Measurements from ENCODE around the gene LRRC37A3. TPM values are rescaled to one million over a fixed set of nuclear protein-coding genes. Genes with fewer than 3 reads are reported as not detected.
"Not testable (repeated sequence)": the region's sequence is repeated elsewhere in the genome, so short reads cannot be mapped to it uniquely, and the experiment has no call there.

LRRC37A3 gene
- total RNA-seq, 1 donor from 2014 or later: 5.6 TPM

GRCh38 chr17:64838513-64838912, 80.8 kb downstream of the LRRC37A3 start:
- H3K4me1 ChIP-seq; H2AFZ ChIP-seq (replicated peaks); DNase-seq (ENCODE audit: low spot score); H3K4me3 ChIP-seq; H3K9ac ChIP-seq; H3K79me2 ChIP-seq (ENCODE audit: low read depth); H3K4me3 Mint-ChIP-seq; H3K27me3 ChIP-seq; H3K27ac ChIP-seq; H3F3A ChIP-seq (ENCODE audit: low read depth); H4K20me1 ChIP-seq (ENCODE audit: low read depth); H3K9me3 ChIP-seq (ENCODE audit: low read depth); H3K4me1 Mint-ChIP-seq; H3K4me2 ChIP-seq; H3K27me3 Mint-ChIP-seq (ENCODE audit: insufficient read depth, low read depth); H3K36me3 Mint-ChIP-seq; H3K9me3 Mint-ChIP-seq; H3K27ac Mint-ChIP-seq; H3K36me3 ChIP-seq: not testable (repeated sequence)

GRCh38 chr17:64837018-64837761, 82.1 kb downstream of the LRRC37A3 start:
- peak overlapping the region; percentile 52 for H3K9ac ChIP-seq
- peak overlapping the region; percentile 89 for H2AFZ ChIP-seq (replicated peaks)
- not testable (repeated sequence) for H4K20me1 ChIP-seq (ENCODE audit: low read depth); H3K79me2 ChIP-seq (ENCODE audit: low read depth); H3F3A ChIP-seq (ENCODE audit: low read depth); H3K27ac Mint-ChIP-seq; H3K36me3 ChIP-seq; H3K36me3 Mint-ChIP-seq; H3K27me3 ChIP-seq; H3K4me1 Mint-ChIP-seq; H3K9me3 ChIP-seq (ENCODE audit: low read depth); H3K9me3 Mint-ChIP-seq; H3K27ac ChIP-seq; H3K4me1 ChIP-seq; H3K27me3 Mint-ChIP-seq (ENCODE audit: insufficient read depth, low read depth)
- DNase-seq (ENCODE audit: low spot score): peak; percentile 88
- H3K4me3 ChIP-seq: peak overlapping the region; percentile 77
- H3K4me2 ChIP-seq: peak overlapping the region; percentile 97
- peak overlapping the region; percentile 90 for H3K4me3 Mint-ChIP-seq

GRCh38 chr17:64836623-64837017, 82.7 kb downstream of the LRRC37A3 start:
- peak overlapping the region; percentile 87 for H3K4me3 Mint-ChIP-seq
- not testable (repeated sequence) for H3K27me3 Mint-ChIP-seq (ENCODE audit: insufficient read depth, low read depth); H4K20me1 ChIP-seq (ENCODE audit: low read depth); H3K27ac ChIP-seq; H3F3A ChIP-seq (ENCODE audit: low read depth); H3K4me1 ChIP-seq; H3K79me2 ChIP-seq (ENCODE audit: low read depth); H3K9me3 ChIP-seq (ENCODE audit: low read depth); H3K36me3 ChIP-seq; H3K27me3 ChIP-seq; H3K9me3 Mint-ChIP-seq; H3K36me3 Mint-ChIP-seq; H3K4me1 Mint-ChIP-seq; H3K27ac Mint-ChIP-seq
- H2AFZ ChIP-seq (replicated peaks): peak overlapping the region; percentile 89
- peak overlapping the region; percentile 77 for H3K4me3 ChIP-seq
- H3K4me2 ChIP-seq: peak overlapping the region; percentile 97
- peak overlapping the region; percentile 52 for H3K9ac ChIP-seq
- DNase-seq (ENCODE audit: low spot score): peak; percentile 5

GRCh38 chr17:64834060-64834459, 85.2 kb downstream of the LRRC37A3 start:
- not testable (repeated sequence) for H3K36me3 ChIP-seq; H3K9me3 Mint-ChIP-seq; H3K27me3 ChIP-seq; H3F3A ChIP-seq (ENCODE audit: low read depth); H3K4me3 ChIP-seq; H3K36me3 Mint-ChIP-seq; H4K20me1 ChIP-seq (ENCODE audit: low read depth); H3K9me3 ChIP-seq (ENCODE audit: low read depth); H3K4me3 Mint-ChIP-seq; H2AFZ ChIP-seq (replicated peaks); DNase-seq (ENCODE audit: low spot score); H3K79me2 ChIP-seq (ENCODE audit: low read depth); H3K9ac ChIP-seq; H3K27ac ChIP-seq; H3K4me1 ChIP-seq; H3K27ac Mint-ChIP-seq; H3K4me2 ChIP-seq; H3K27me3 Mint-ChIP-seq (ENCODE audit: insufficient read depth, low read depth)
- peaks cover 14% of the 10 kb centered on the region for H3K4me1 Mint-ChIP-seq

GRCh38 chr17:64830631-64831040, 88.6 kb downstream of the LRRC37A3 start:
- not testable (repeated sequence) for H3K79me2 ChIP-seq (ENCODE audit: low read depth); H2AFZ ChIP-seq (replicated peaks); H3K4me3 ChIP-seq; H3K27me3 Mint-ChIP-seq (ENCODE audit: insufficient read depth, low read depth); H3K4me2 ChIP-seq; H4K20me1 ChIP-seq (ENCODE audit: low read depth); H3K4me1 ChIP-seq; H3F3A ChIP-seq (ENCODE audit: low read depth); DNase-seq (ENCODE audit: low spot score); H3K27me3 ChIP-seq; H3K4me3 Mint-ChIP-seq; H3K36me3 ChIP-seq; H3K36me3 Mint-ChIP-seq; H3K9me3 Mint-ChIP-seq; H3K27ac Mint-ChIP-seq; H3K27ac ChIP-seq; H3K9ac ChIP-seq; H3K9me3 ChIP-seq (ENCODE audit: low read depth)
- H3K4me1 Mint-ChIP-seq: peaks cover 11% of the 10 kb centered on the region

- H3K27me3 Mint-ChIP-seq (ENCODE audit: insufficient read depth, low read depth); H3K4me3 Mint-ChIP-seq; H3K9me3 ChIP-seq (ENCODE audit: low read depth); H2AFZ ChIP-seq (replicated peaks); H3F3A ChIP-seq (ENCODE audit: low read depth); H4K20me1 ChIP-seq (ENCODE audit: low read depth); H3K4me1 Mint-ChIP-seq; H3K9me3 Mint-ChIP-seq; H3K4me3 ChIP-seq; H3K9ac ChIP-seq; H3K4me2 ChIP-seq; DNase-seq (ENCODE audit: low spot score); H3K4me1 ChIP-seq; H3K36me3 ChIP-seq; H3K27ac ChIP-seq; H3K27me3 ChIP-seq; H3K79me2 ChIP-seq (ENCODE audit: low read depth); H3K36me3 Mint-ChIP-seq: not testable (repeated sequence)
- H3K27ac Mint-ChIP-seq: peak overlapping the region; percentile 90
Measured at GRCh38 chr17:64829824-64830630, 89.3 kb downstream of the LRRC37A3 start.

GRCh38 chr17:64829068-64829467, 90.2 kb downstream of the LRRC37A3 start:
- not testable (repeated sequence) for H3K27ac ChIP-seq; DNase-seq (ENCODE audit: low spot score)

GRCh38 chr17:64818904-64819303, 100.4 kb downstream of the LRRC37A3 start:
- not testable (repeated sequence) for H3K27ac Mint-ChIP-seq; H3K27me3 ChIP-seq; H3K27me3 Mint-ChIP-seq (ENCODE audit: insufficient read depth, low read depth); H3K36me3 ChIP-seq; H3K9ac ChIP-seq; H3K27ac ChIP-seq; H3K9me3 Mint-ChIP-seq; DNase-seq (ENCODE audit: low spot score); H2AFZ ChIP-seq (replicated peaks); H3K4me2 ChIP-seq; H3K4me3 ChIP-seq; H3K4me3 Mint-ChIP-seq; H3K4me1 Mint-ChIP-seq; H4K20me1 ChIP-seq (ENCODE audit: low read depth); H3K36me3 Mint-ChIP-seq; H3K9me3 ChIP-seq (ENCODE audit: low read depth); H3F3A ChIP-seq (ENCODE audit: low read depth); H3K79me2 ChIP-seq (ENCODE audit: low read depth); H3K4me1 ChIP-seq

More at GRCh38 chr17:64829068-64829467, 90.2 kb downstream of the LRRC37A3 start:
- peak overlapping the region; percentile 62 for H3K4me2 ChIP-seq
- H3K36me3 Mint-ChIP-seq; H3K79me2 ChIP-seq (ENCODE audit: low read depth); H3K36me3 ChIP-seq; H3K4me1 Mint-ChIP-seq; H3K27me3 Mint-ChIP-seq (ENCODE audit: insufficient read depth, low read depth); H2AFZ ChIP-seq (replicated peaks); H3F3A ChIP-seq (ENCODE audit: low read depth); H3K4me3 Mint-ChIP-seq; H3K4me1 ChIP-seq; H3K4me3 ChIP-seq; H3K27me3 ChIP-seq; H3K9me3 ChIP-seq (ENCODE audit: low read depth); H3K9ac ChIP-seq; H3K9me3 Mint-ChIP-seq; H4K20me1 ChIP-seq (ENCODE audit: low read depth): not testable (repeated sequence)
- peak overlapping the region; percentile 84 for H3K27ac Mint-ChIP-seq
